Fibroblast of villous mesenchyme (primary cell): Measurements from ENCODE around the gene TMEM151B. TPM values are rescaled to one million over a fixed set of nuclear protein-coding genes. Genes with fewer than 3 reads are reported as not detected.
"Not testable (repeated sequence)": the region's sequence is repeated elsewhere in the genome, so short reads cannot be mapped to it uniquely, and the experiment has no call there.

Source experiments
- DNase-seq: peaks from one replicate; pipeline ENCODE4 v3.0.0-alpha.2; 2010; ENCODE audit warnings: low read depth
- H3K4me3 ChIP-seq: 2 replicates; pipeline ENCODE4 v1.5.1; 2011; ENCODE audit warnings: low read depth, mild to moderate bottlenecking, low read length
- CTCF ChIP-seq: IDR thresholded peaks from 2 replicates; pipeline ENCODE4 v1.5.1; 2012; ENCODE audit warnings: low read depth, mild to moderate bottlenecking, low read length; ENCODE audit not compliant: insufficient read depth
- total RNA-seq: library from RNA; depleted of rRNA; stranded (reverse); fragments of >200 nt; gene quantifications from 2 replicates; pipeline ENCODE4 v1.2.3, GENCODE V29; 2012

Gene TMEM151B
- total RNA-seq, 1 donor, result not detected

- DNase-seq, result no peak
- no peak overlapping the region for H3K4me3 ChIP-seq
Observed at GRCh38 chr6:44315951-44316350, 45.7 kb downstream of the TMEM151B start.

GRCh38 chr6:44316481-44316880, 46.2 kb downstream of the TMEM151B start:
- TF ChIP-seq CTCF, result no peak
- DNase-seq, result no peak
- H3K4me3 ChIP-seq, result no peak overlapping the region

More at GRCh38 chr6:44315951-44316350, 45.7 kb downstream of the TMEM151B start:
- no peak for TF ChIP-seq CTCF

GRCh38 chr6:44317136-44317631, 46.9 kb downstream of the TMEM151B start:
- DNase-seq, H3K4me3 ChIP-seq: not testable (repeated sequence)

GRCh38 chr6:44321210-44321609, 51.0 kb downstream of the TMEM151B start:
- no peak overlapping the region for H3K4me3 ChIP-seq
- no peak for TF ChIP-seq CTCF
- no peak for DNase-seq

GRCh38 chr6:44327096-44327495, 56.8 kb downstream of the TMEM151B start:
- no peak for TF ChIP-seq CTCF
- no peak overlapping the region for H3K4me3 ChIP-seq
- no peak for DNase-seq

GRCh38 chr6:44327760-44328159, 57.5 kb downstream of the TMEM151B start:
- TF ChIP-seq CTCF, result no peak
- no peak overlapping the region for H3K4me3 ChIP-seq
- DNase-seq, result no peak

- DNase-seq, H3K4me3 ChIP-seq: not testable (repeated sequence)
Observed at GRCh38 chr6:44328203-44328602, 58.0 kb downstream of the TMEM151B start.

GRCh38 chr6:44329858-44330257, 59.6 kb downstream of the TMEM151B start:
- DNase-seq, result no peak
- H3K4me3 ChIP-seq, result no peak overlapping the region
- no peak for TF ChIP-seq CTCF
